Measurements from ENCODE around the gene SLF2.
A peak's percentile ranks its signal among the peaks of the same experiment; 100 is the strongest.

SLF2 gene

GRCh38 chr10:101000127-101000914 lies 87.6 kb downstream of the SLF2 start:
- DNase-seq (ENCODE audit: low read depth): no peak

GRCh38 chr10:101000915-101001658 lies 88.3 kb downstream of the SLF2 start:
- DNase-seq (ENCODE audit: low read depth): no peak

GRCh38 chr10:101001659-101002035 lies 88.9 kb downstream of the SLF2 start:
- no peak for DNase-seq (ENCODE audit: low read depth)

- DNase-seq (ENCODE audit: low read depth): no peak
These were observed 89.7 kb downstream of the SLF2 start for GRCh38 chr10:101002456-101002855.

GRCh38 chr10:101003639-101004206 lies 91.0 kb downstream of the SLF2 start:
- no peak for DNase-seq (ENCODE audit: low read depth)

GRCh38 chr10:101005361-101005760 lies 92.6 kb downstream of the SLF2 start:
- no peak for DNase-seq (ENCODE audit: low read depth)

GRCh38 chr10:101005869-101006567 lies 93.3 kb downstream of the SLF2 start:
- no peak for DNase-seq (ENCODE audit: low read depth)

- no peak for DNase-seq (ENCODE audit: low read depth)
These were observed 93.9 kb downstream of the SLF2 start for GRCh38 chr10:101006593-101007098.

- no peak for DNase-seq (ENCODE audit: low read depth)
These were observed 94.4 kb downstream of the SLF2 start for GRCh38 chr10:101007099-101007711.

- no peak for DNase-seq (ENCODE audit: low read depth)
These were observed 95.4 kb downstream of the SLF2 start for GRCh38 chr10:101007915-101008822.

GRCh38 chr10:101008823-101009423 lies 96.2 kb downstream of the SLF2 start:
- no peak for DNase-seq (ENCODE audit: low read depth)

- DNase-seq (ENCODE audit: low read depth): no peak
These were observed 97.6 kb downstream of the SLF2 start for GRCh38 chr10:101010329-101010728.

- DNase-seq (ENCODE audit: low read depth): no peak
These were observed 99.0 kb downstream of the SLF2 start for GRCh38 chr10:101011517-101012423.

- DNase-seq (ENCODE audit: low read depth): peak; percentile 64
These were observed 100.0 kb downstream of the SLF2 start for GRCh38 chr10:101012525-101013364.

GRCh38 chr10:101013365-101013825 lies 100.6 kb downstream of the SLF2 start:
- no peak for DNase-seq (ENCODE audit: low read depth)

- peak; percentile 65 for DNase-seq (ENCODE audit: low read depth)
These were observed 101.6 kb downstream of the SLF2 start for GRCh38 chr10:101014230-101014884.

Measured in stimulated activated CD8-positive, alpha-beta memory T cell treated with anti-CD3 and anti-CD28 coated beads, Interleukin-4, amount 100 ng/mL, for 24 hours (primary cell).